ENCODE results near the gene DCLK1. TPM values are rescaled to one million over a fixed set of nuclear protein-coding genes. Genes with fewer than 3 reads are reported as not detected.

DCLK1 gene
- total RNA-seq, 1 experiment from 2014 or later = 36.2 TPM

DNA sequence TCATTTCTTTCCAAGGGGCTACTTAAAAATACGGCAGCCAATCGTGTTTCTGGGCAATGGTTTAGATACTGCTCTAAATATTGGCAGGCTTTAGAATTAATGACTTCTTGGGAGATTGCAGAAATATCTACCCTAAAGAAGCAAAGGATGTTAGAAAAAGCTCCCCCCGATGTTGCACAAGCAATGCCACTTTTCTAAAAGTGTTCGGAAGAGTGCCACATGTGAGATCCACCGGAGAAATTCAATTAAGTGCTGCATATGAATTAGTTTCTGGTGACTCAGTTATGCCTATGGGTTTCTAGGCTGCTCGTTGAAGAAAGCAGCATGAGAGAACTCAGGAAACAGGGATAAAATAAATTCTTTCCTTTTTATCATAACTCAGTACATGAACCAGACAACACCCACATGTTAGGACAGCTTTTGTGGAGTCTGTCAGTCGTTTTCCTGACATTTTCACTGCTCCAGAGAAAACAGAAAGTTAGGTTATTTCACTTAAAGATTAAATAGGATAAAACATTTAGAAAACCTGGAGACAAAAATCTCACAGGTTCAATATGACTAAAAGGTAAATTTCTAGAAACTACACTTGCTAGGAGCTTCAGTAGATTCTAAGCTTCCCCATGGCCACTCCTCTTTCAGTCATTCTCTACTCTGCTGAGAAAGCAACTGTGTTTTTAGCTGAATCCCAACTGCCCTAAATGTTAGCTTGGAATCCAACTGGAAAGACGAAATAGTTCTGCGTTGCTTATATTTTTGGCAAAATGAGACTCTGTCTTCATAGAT lies 244.7 kb downstream of the DCLK1 start:
- no CpG with 5 or more reads among the region's 9 CpGs for WGBS (ENCODE audit: extremely low coverage, insufficient read length, low lambda C conversion rate)
- Histone ChIP-seq H3K23ac (ENCODE audit: insufficient read length, low read depth, low read length) (no peak overlapping the region), H3K4ac (ENCODE audit: low read depth, low read length) (no peak overlapping the region), H4K8ac (replicated peaks; ENCODE audit: insufficient read length, low read depth, low read length) (no peak overlapping the region), H3K9ac (ENCODE audit: extremely low read depth, insufficient read length, low read length) (no peak overlapping the region), H3K79me1 (ENCODE audit: insufficient read depth, low read depth, low read length, poor library complexity, severe bottlenecking) (no peaks in the 10 kb centered on the region), H2AFZ (ENCODE audit: low read length) (no peak overlapping the region), H3K79me2 (ENCODE audit: insufficient read depth, low read length) (no peaks in the 10 kb centered on the region), H4K91ac (ENCODE audit: insufficient read length, low read depth, low read length) (no peak overlapping the region), H2BK15ac (ENCODE audit: low read depth, low read length) (no peak overlapping the region), H2AK5ac (ENCODE audit: insufficient read length, low read length) (no peak overlapping the region), H2BK120ac (ENCODE audit: low read depth, low read length, poor library complexity, severe bottlenecking) (no peak overlapping the region), H2BK20ac (ENCODE audit: low read depth, low read length, poor library complexity, severe bottlenecking) (no peak overlapping the region), H3K27me3 (ENCODE audit: insufficient read depth, low read length) (no peaks in the 10 kb centered on the region), H3K56ac (ENCODE audit: insufficient read length, low read depth, low read length) (no peak overlapping the region), H3K9me3 (ENCODE audit: control insufficient read depth, low read depth, low read length) (no peaks in the 10 kb centered on the region), H4K5ac (ENCODE audit: insufficient read length, low read depth, low read length) (no peak overlapping the region), H2BK5ac (ENCODE audit: insufficient read length, low read length) (no peak overlapping the region), H3K4me2 (ENCODE audit: insufficient read depth, insufficient read length, low read length) (no peak overlapping the region), H3K18ac (ENCODE audit: insufficient read length, low read depth, low read length) (no peak overlapping the region), H2BK12ac (ENCODE audit: insufficient read length, low read depth, low read length) (no peak overlapping the region), H3K4me1 (ENCODE audit: insufficient read depth, low read length) (no peaks in the 10 kb centered on the region), H3K14ac (ENCODE audit: insufficient read depth, low read length) (no peak overlapping the region), H4K20me1 (ENCODE audit: control insufficient read depth, insufficient read depth, insufficient read length) (no peaks in the 10 kb centered on the region), H3K23me2 (ENCODE audit: insufficient read length, low read depth, low read length, poor library complexity, severe bottlenecking) (no peaks in the 10 kb centered on the region), H3T11ph (ENCODE audit: low read length) (no peak overlapping the region), H3K27ac (ENCODE audit: insufficient read length, low read depth, low read length) (no peak overlapping the region)
- H3K9me3 Mint-ChIP-seq = no peaks in the 10 kb centered on the region
- no peak for DNase-seq
- H3K4me1 Mint-ChIP-seq = peaks cover 15 to 20% of the 10 kb centered on the region in 2 experiments
- TF ChIP-seq CTCF (conservative IDR thresholded peaks at IDR 0.05) = no peak
- H3K36me3 Mint-ChIP-seq (ENCODE audit: insufficient read depth in 1 of 3, low read depth in 3 of 3) = no peaks in the 10 kb centered on the region; a peak in 3 of 7 replicates
- no peak overlapping the region for H3K4me3 Mint-ChIP-seq
- H3K27me3 Mint-ChIP-seq (ENCODE audit: low read depth) = no peaks in the 10 kb centered on the region
- H3K27ac Mint-ChIP-seq = no peak overlapping the region
